Measurements from ENCODE around the gene ACCSL.

DNA sequence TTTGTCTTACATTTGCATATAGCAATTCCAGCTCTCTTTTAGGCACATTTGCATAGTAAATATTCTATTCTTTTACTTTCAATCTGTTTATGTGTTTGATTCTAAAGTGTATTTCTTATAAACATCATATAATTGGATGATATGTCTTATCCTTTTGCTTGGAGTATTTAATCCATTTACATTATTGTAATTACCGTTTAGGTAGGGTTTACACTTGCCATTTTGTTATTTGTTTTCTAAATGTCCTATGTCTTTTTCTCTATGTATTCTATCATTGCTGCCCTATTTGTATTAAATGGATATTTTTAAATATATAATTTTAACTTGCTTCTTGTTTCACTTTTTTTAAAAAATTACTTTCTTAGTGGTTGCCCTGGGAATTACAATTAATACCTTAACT lies 22.8 kb upstream of the ACCSL start:
- TF ChIP-seq, protein P1, sequence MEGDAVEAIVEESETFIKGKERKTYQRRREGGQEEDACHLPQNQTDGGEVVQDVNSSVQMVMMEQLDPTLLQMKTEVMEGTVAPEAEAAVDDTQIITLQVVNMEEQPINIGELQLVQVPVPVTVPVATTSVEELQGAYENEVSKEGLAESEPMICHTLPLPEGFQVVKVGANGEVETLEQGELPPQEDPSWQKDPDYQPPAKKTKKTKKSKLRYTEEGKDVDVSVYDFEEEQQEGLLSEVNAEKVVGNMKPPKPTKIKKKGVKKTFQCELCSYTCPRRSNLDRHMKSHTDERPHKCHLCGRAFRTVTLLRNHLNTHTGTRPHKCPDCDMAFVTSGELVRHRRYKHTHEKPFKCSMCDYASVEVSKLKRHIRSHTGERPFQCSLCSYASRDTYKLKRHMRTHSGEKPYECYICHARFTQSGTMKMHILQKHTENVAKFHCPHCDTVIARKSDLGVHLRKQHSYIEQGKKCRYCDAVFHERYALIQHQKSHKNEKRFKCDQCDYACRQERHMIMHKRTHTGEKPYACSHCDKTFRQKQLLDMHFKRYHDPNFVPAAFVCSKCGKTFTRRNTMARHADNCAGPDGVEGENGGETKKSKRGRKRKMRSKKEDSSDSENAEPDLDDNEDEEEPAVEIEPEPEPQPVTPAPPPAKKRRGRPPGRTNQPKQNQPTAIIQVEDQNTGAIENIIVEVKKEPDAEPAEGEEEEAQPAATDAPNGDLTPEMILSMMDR (optimal IDR thresholded peaks at IDR 0.05 in 1 of 3, IDR thresholded peaks at IDR 0.05 in 1 of 3, conservative IDR thresholded peaks at IDR 0.05 in 1 of 3; ENCODE audit: extremely low read depth in 1 of 3, insufficient read depth in 2 of 3, low read length in 3 of 3): no peak
- TF ChIP-seq EZH2 (IDR thresholded peaks at IDR 0.05; ENCODE audit: low read length): no peak
